Limb (tissue), 2 donors: ENCODE measurements around the gene CRABP1.
A peak's percentile ranks its signal among the peaks of the same experiment; 100 is the strongest.
"Not testable (repeated sequence)": the region's sequence is repeated elsewhere in the genome, so short reads cannot be mapped to it uniquely, and the experiment has no call there.

Experiments used
- DNase-seq, 2 donors: peaks; one replicate each; pipeline ENCODE4 v3.0.0-alpha.2; 2016; ENCODE audit errors: extremely low spot score in 2 of 2

Gene CRABP1

GRCh38 chr15:78374436-78375393, 34.6 kb downstream of the CRABP1 start:
- DNase-seq, result no peak

GRCh38 chr15:78380143-78380542, 40.0 kb downstream of the CRABP1 start:
- DNase-seq, result not testable (repeated sequence)

- DNase-seq, result no peak
These were observed 42.1 kb downstream of the CRABP1 start for GRCh38 chr15:78382114-78382880.

- no peak for DNase-seq
These were observed 44.5 kb downstream of the CRABP1 start for GRCh38 chr15:78384651-78385050.

- peak in 1 of 2 donors; percentile 62 for DNase-seq
These were observed 47.3 kb downstream of the CRABP1 start for GRCh38 chr15:78387246-78388037.

- no peak for DNase-seq
These were observed 48.7 kb downstream of the CRABP1 start for GRCh38 chr15:78388865-78389264.

- peak; percentile 70 for DNase-seq
These were observed 49.2 kb downstream of the CRABP1 start for GRCh38 chr15:78389322-78389721.

- no peak for DNase-seq
These were observed 49.6 kb downstream of the CRABP1 start for GRCh38 chr15:78389738-78390137.

- DNase-seq, result no peak
These were observed 50.1 kb downstream of the CRABP1 start for GRCh38 chr15:78390242-78390641.

GRCh38 chr15:78390826-78391225, 50.7 kb downstream of the CRABP1 start:
- DNase-seq, result no peak

GRCh38 chr15:78391781-78392180, 51.6 kb downstream of the CRABP1 start:
- DNase-seq, result no peak

GRCh38 chr15:78392430-78392829, 52.3 kb downstream of the CRABP1 start:
- no peak for DNase-seq

- DNase-seq, result no peak
These were observed 53.0 kb downstream of the CRABP1 start for GRCh38 chr15:78393137-78393536.

GRCh38 chr15:78394026-78394425, 53.9 kb downstream of the CRABP1 start:
- no peak for DNase-seq

GRCh38 chr15:78394981-78395616, 54.9 kb downstream of the CRABP1 start:
- DNase-seq, result peak; percentile 55 to 83

- no peak for DNase-seq
These were observed 56.1 kb downstream of the CRABP1 start for GRCh38 chr15:78396186-78396814.

- DNase-seq, result no peak
These were observed 56.8 kb downstream of the CRABP1 start for GRCh38 chr15:78396976-78397375.

- DNase-seq, result no peak
These were observed 57.2 kb downstream of the CRABP1 start for GRCh38 chr15:78397382-78397781.
